ENCODE data around the gene RPL28. TPM values are rescaled to one million over a fixed set of nuclear protein-coding genes. Genes with fewer than 3 reads are reported as not detected.
A peak's percentile ranks its signal among the peaks of the same experiment; 100 is the strongest.
"Not testable (repeated sequence)": the region's sequence is repeated elsewhere in the genome, so short reads cannot be mapped to it uniquely, and the experiment has no call there.

The RPL28 gene
- total and polyA plus RNA-seq, 7 donors = 253 to 2,816 (median 607) TPM

DNA sequence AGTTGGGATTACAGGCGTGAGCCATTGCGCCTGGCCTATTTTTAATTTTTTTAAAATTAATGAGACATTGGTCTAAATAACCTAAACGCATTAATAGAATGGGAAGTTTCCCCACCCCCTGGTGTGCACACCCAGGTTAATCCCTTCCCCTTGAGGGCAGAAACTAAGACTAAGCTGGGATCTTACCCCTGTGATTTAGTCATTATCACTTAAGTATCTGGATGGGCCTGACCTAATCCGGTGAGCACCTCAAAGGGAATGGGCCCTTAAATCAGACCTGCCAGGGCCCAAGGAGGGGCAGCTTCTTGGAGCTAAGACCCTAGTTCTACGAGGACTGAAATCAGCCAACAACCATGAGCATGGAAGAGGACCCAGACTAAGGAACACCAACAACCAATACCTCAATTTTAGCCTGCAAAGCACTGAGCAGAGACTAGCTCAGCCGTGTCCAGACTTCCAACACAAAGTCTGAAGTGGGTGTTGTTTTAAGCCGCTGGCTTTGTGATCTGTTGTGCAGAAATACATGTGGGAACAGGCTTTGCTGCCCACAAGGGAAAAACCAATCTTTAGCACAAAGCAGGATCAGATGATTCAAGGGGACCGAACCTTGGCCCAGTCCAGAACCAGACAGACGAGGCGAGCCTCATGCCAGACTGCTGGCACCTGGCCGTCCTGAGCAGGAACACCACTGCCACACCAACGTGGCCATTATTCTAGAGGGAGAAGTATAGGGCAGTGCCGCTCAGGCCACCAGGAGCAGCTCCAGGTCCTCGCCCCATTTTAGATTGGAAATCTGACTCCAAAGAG lies 14.8 kb downstream of the RPL28 start:
- TF ChIP-seq EP300 (IDR thresholded peaks at IDR 0.05) = no peak
- no peak for TF ChIP-seq POLR2A (IDR thresholded peaks at IDR 0.05)
- no peak for TF ChIP-seq POLR2AphosphoS5 (IDR thresholded peaks at IDR 0.05)
- TF ChIP-seq, protein P1, sequence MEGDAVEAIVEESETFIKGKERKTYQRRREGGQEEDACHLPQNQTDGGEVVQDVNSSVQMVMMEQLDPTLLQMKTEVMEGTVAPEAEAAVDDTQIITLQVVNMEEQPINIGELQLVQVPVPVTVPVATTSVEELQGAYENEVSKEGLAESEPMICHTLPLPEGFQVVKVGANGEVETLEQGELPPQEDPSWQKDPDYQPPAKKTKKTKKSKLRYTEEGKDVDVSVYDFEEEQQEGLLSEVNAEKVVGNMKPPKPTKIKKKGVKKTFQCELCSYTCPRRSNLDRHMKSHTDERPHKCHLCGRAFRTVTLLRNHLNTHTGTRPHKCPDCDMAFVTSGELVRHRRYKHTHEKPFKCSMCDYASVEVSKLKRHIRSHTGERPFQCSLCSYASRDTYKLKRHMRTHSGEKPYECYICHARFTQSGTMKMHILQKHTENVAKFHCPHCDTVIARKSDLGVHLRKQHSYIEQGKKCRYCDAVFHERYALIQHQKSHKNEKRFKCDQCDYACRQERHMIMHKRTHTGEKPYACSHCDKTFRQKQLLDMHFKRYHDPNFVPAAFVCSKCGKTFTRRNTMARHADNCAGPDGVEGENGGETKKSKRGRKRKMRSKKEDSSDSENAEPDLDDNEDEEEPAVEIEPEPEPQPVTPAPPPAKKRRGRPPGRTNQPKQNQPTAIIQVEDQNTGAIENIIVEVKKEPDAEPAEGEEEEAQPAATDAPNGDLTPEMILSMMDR (IDR thresholded peaks at IDR 0.05) = no peak
- no peak overlapping the region for H3K4me3 ChIP-seq
- no peak for DNase-seq
- peaks cover 25 to 49% (median 32%) of the 10 kb centered on the region in 4 donors for H3K36me3 ChIP-seq
- no peaks in the 10 kb centered on the region for H3K9me3 ChIP-seq
- intact Hi-C loops (cut with DNase I) = loop anchor here (10.0 kb wide), 1 partner anchor 104 kb away; no protein-coding TSS in a partner anchor
- H3K27ac ChIP-seq = no peak overlapping the region
- peaks cover 0 to 2% (median 2%) of the 10 kb centered on the region in 4 donors for H3K4me1 ChIP-seq
- no peaks in the 10 kb centered on the region for H3K27me3 ChIP-seq
- 89% methylated on average over 14 of the region's 14 CpGs for WGBS, 2 donors

DNA sequence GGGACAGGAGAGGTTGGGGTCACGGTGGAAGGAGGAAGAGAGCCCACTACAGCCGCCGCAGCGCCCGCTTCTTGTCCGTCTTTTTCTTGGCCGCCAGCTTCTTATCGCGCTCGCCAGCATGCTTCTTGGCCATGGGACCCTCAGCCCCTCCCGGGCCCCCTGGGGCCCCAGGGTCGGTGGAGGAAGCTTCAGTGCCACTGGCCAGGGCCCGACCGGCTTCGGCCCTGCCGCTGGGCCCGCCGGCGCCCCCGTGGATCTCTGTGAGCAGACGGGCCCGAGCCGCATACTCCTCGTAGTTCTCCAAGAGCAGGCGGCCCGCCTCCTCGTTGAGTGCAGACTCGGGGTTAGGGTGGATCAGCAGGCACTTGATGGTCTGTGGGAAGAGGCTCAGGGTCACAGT lies 15.7 kb downstream of the RPL28 start:
- not testable (repeated sequence) for H3K4me3 ChIP-seq, H3K9me3 ChIP-seq, H3K27ac ChIP-seq, DNase-seq, H3K27me3 ChIP-seq
- Histone ChIP-seq H3K4me1 (peaks cover 0 to 11% (median 11%) of the 10 kb centered on the region in 4 donors), H3K36me3 (peaks cover 25 to 54% (median 34%) of the 10 kb centered on the region in 4 donors)
- intact Hi-C loops (cut with DNase I) = loop anchor here (10.0 kb wide), 1 partner anchor 103 kb away; no protein-coding TSS in a partner anchor
- 92 to 94% methylated on average over 22 to 23 of the region's 28 CpGs for WGBS, 2 donors

DNA sequence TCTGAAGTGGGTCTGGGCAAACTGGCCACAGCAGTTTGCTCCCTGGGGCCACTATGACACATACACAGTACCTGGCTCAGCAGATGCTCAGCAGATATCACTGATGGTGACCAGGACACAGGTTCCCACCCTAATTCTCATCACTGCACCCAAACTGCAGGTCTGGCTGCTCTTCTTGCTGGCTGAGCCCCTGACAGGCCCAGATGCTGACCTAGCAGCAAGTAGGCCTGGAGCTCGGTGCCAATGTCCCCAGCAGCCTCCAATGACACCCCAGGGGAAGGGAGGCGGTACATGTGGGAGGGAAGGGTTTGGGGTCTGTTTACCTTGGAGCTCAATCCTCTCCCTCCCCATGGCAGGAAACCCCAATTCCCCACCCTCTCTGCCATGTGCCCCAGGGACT lies 16.8 kb downstream of the RPL28 start:
- Histone ChIP-seq H3K27ac (no peak overlapping the region), H3K27me3 (no peaks in the 10 kb centered on the region), H3K9me3 (no peaks in the 10 kb centered on the region), H3K4me1 (peaks cover 0 to 22% (median 18%) of the 10 kb centered on the region in 4 donors), H3K4me3 (no peak overlapping the region), H3K36me3 (peaks cover 25 to 54% (median 34%) of the 10 kb centered on the region in 4 donors)
- 88 to 96% methylated on average over 2 of the region's 2 CpGs for WGBS, 2 donors
- DNase-seq = no peak
- TF ChIP-seq POLR2AphosphoS5 (IDR thresholded peaks at IDR 0.05) (no peak), EP300 (IDR thresholded peaks at IDR 0.05) (no peak), POLR2A (IDR thresholded peaks at IDR 0.05) (no peak)
- TF ChIP-seq, protein P1 (IDR thresholded peaks at IDR 0.05) = no peak
- intact Hi-C loops (cut with DNase I) = loop anchor here (10.0 kb wide), 1 partner anchor 102 kb away; no protein-coding TSS in a partner anchor

DNA sequence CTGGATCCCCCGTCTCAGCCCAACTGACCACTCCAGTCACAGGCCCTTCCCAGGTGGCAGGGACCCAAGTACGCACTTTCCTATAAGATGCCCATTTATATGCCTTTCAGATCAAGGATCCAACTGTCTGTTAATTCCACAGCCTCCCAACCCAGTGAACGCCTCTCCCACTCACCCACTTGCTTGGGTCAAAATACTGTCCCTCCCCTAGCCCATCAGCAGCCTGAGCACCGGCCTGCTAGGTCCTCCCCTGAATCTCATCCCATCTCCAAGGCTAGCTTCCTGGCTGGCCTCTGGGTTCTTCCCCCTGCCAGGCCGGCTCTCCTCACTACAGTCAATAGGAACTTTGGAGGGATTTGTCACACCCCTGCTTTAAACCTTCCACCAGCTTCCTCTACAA lies 19.9 kb downstream of the RPL28 start:
- H3K36me3 ChIP-seq = peaks cover 21 to 50% (median 28%) of the 10 kb centered on the region in 4 donors
- TF ChIP-seq POLR2AphosphoS5 (IDR thresholded peaks at IDR 0.05) (no peak), EP300 (IDR thresholded peaks at IDR 0.05) (no peak), POLR2A (IDR thresholded peaks at IDR 0.05) (no peak)
- H3K27ac ChIP-seq = no peak overlapping the region
- intact Hi-C loops (cut with DNase I) = loop anchor here (5.0 to 10.0 kb wide), 2 partner anchors 99 to 1538 kb away; partner anchors contain the start of gene MYADM
- peaks cover 0 to 22% (median 20%) of the 10 kb centered on the region in 4 donors for H3K4me1 ChIP-seq
- 89 to 91% methylated on average over 5 of the region's 5 CpGs for WGBS, 2 donors
- H3K4me3 ChIP-seq = no peak overlapping the region
- H3K27me3 ChIP-seq = no peaks in the 10 kb centered on the region
- no peak for DNase-seq
- H3K9me3 ChIP-seq = peaks cover 0 to 1% (median 0%) of the 10 kb centered on the region in 4 donors

DNA sequence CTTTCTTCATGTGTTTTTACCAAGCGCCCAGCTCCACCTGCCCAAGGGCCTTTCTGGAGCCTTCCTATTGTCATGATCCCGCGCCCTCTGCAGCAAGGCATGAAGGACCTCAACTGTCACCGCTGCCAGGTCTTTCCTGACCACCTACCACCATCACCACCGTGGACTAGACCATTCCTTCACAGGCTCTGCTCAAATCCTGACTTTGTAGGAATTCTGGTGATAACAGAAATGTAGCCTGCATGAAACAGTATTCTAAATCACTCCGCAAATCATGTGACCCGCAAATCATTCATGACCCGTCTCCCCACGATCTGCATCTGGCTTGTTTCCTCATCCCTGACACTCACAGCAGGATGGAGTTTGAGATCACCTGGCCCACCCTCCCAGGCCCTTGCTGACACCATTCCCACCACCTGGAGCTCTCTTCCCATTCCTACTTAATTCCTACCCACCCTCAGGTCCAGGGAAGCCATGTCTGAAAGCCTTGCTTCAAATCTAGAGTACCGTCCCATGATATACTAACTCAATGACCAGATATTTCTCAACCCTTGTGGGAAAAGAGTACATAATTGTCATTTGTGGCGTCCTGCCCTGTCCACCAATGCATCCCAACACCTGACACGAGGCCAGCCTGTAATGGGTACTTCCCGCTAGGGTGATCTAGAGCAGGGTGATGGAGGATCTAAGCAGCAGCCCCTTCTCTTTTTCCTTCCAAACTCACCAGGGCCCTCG lies 20.5 kb downstream of the RPL28 start:
- 86 to 87% methylated on average over 14 of the region's 14 CpGs for WGBS, 2 donors
- Histone ChIP-seq H3K4me1 (peaks cover 0 to 22% (median 20%) of the 10 kb centered on the region in 4 donors), H3K27me3 (no peaks in the 10 kb centered on the region), H3K36me3 (peaks cover 18 to 45% (median 23%) of the 10 kb centered on the region in 4 donors), H3K9me3 (peaks cover 0 to 1% (median 0%) of the 10 kb centered on the region in 4 donors), H3K27ac (no peak overlapping the region), H3K4me3 (peak overlapping the region in 3 of 4 donors; percentile 82 to 99 (median 88))
- no peak for DNase-seq
- TF ChIP-seq POLR2A (IDR thresholded peaks at IDR 0.05) (no peak), EP300 (IDR thresholded peaks at IDR 0.05) (no peak), POLR2AphosphoS5 (IDR thresholded peaks at IDR 0.05) (no peak)
- TF ChIP-seq, protein P1 (IDR thresholded peaks at IDR 0.05) = no peak
- intact Hi-C loops (cut with DNase I) = loop anchor here (5.0 to 10.0 kb wide), 2 partner anchors 99 to 1539 kb away; partner anchors contain the start of gene MYADM
